Endothelial cell (in vitro differentiated cells): ENCODE data around the gene BPIFA3. TPM values are rescaled to one million over a fixed set of nuclear protein-coding genes. Genes with fewer than 3 reads are reported as not detected.
A peak's percentile ranks its signal among the peaks of the same experiment; 100 is the strongest.

Experiments used
- DNase-seq: peaks from one replicate; pipeline ENCODE4 v3.0.0; 2021; ENCODE audit warnings: low spot score
- H3K27ac Mint-ChIP-seq: one replicate; pipeline ENCODE4 v1.8.0; 2021; ENCODE audit warnings: mixed read lengths, inconsistent platforms; ENCODE audit not compliant: unreplicated experiment
- H3K27me3 Mint-ChIP-seq: one replicate; pipeline ENCODE4 v1.8.0; 2021; ENCODE audit warnings: mild to moderate bottlenecking, moderate library complexity, mixed read lengths, inconsistent platforms; ENCODE audit not compliant: unreplicated experiment
- H3K36me3 Mint-ChIP-seq: one replicate; pipeline ENCODE4 v1.8.0; 2021; ENCODE audit warnings: mild to moderate bottlenecking, low read depth, mixed read lengths, inconsistent platforms; ENCODE audit not compliant: unreplicated experiment
- H3K4me1 Mint-ChIP-seq: one replicate; pipeline ENCODE4 v1.8.0; 2021; ENCODE audit warnings: mild to moderate bottlenecking, mixed read lengths, inconsistent platforms; ENCODE audit not compliant: unreplicated experiment
- H3K4me3 Mint-ChIP-seq: one replicate; pipeline ENCODE4 v1.8.0; 2021; ENCODE audit warnings: mild to moderate bottlenecking, mixed read lengths, inconsistent platforms; ENCODE audit not compliant: unreplicated experiment
- H3K9me3 Mint-ChIP-seq: one replicate; pipeline ENCODE4 v1.8.0; 2021; ENCODE audit warnings: mixed read lengths, inconsistent platforms; ENCODE audit not compliant: unreplicated experiment
- total RNA-seq: library from RNA; stranded (reverse); fragmentation: NEBNext Ultra II Directional; extraction: Animal tissue kit (Norgen Biotek cat#: 25700); gene quantifications from one replicate; pipeline ENCODE4 v1.2.1, GENCODE V29; 2021; ENCODE audit not compliant: unreplicated experiment
- TF ChIP-seq, protein P1 (sequence below): fragments of 200-600 bp; sonication (generic); IDR thresholded peaks from one replicate; pipeline ENCODE4 v1.5.0; 2021; ENCODE audit warnings: antibody characterized with exemption; ENCODE audit not compliant: unreplicated experiment

The BPIFA3 gene
- total RNA-seq, 1 donor from 2014 or later, result not detected

DNA sequence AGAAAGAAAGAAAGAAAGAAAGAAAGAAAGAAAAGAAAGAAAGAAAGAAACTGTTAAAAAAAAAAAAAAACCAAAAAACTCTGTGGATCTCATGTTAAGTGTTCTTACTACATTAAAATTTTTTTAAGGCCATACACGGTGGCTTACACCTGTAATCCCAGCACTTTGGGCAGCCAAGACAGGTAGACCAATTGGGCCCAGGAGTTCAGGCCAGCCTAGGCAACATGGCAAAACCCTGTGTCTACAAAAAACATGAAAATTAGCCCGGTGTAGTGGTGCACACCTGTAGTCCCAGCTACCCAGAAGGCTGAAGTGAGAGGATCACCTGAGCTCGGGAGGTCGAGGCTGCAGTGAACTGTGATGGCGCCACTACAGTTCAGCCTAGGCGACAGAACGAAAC is 14.1 kb downstream of the BPIFA3 start:
- H3K36me3 Mint-ChIP-seq, result no peaks in the 10 kb centered on the region
- no peak for DNase-seq
- TF ChIP-seq, protein P1, sequence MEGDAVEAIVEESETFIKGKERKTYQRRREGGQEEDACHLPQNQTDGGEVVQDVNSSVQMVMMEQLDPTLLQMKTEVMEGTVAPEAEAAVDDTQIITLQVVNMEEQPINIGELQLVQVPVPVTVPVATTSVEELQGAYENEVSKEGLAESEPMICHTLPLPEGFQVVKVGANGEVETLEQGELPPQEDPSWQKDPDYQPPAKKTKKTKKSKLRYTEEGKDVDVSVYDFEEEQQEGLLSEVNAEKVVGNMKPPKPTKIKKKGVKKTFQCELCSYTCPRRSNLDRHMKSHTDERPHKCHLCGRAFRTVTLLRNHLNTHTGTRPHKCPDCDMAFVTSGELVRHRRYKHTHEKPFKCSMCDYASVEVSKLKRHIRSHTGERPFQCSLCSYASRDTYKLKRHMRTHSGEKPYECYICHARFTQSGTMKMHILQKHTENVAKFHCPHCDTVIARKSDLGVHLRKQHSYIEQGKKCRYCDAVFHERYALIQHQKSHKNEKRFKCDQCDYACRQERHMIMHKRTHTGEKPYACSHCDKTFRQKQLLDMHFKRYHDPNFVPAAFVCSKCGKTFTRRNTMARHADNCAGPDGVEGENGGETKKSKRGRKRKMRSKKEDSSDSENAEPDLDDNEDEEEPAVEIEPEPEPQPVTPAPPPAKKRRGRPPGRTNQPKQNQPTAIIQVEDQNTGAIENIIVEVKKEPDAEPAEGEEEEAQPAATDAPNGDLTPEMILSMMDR, result no peak

DNA sequence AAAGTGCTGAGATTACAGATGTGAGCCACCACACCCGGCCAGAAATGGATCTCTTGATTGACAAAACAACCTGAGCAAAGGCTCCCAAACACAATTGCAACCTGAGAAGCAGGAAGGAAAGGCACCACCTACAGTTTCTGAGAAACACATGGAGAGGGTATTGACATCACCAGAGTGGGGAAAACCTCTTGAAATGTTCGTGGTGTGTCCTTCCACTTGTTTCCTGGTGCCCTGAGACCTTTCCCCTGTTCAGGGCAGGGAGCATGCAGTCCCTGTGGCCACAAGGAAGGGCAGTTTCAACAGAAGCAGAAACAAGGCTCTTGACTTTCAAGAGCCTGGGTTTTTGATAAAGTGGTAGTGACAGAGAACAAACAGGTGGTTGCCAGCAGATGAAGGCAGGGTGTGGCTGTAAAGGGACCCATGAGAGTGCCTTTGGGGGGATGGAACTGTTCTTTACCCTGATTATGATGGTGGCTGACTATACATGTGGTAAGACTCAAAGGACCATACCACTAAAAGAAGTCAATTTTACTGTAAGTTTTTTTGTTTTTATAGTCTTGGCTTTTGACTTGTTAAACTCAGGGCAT is 15.4 kb downstream of the BPIFA3 start:
- H3K4me3 Mint-ChIP-seq, result no peak overlapping the region
- H3K9me3 Mint-ChIP-seq, result no peaks in the 10 kb centered on the region
- peaks cover 2% of the 10 kb centered on the region for H3K27me3 Mint-ChIP-seq
- TF ChIP-seq, protein P1, result no peak
- H3K36me3 Mint-ChIP-seq, result no peaks in the 10 kb centered on the region
- H3K27ac Mint-ChIP-seq, result no peak overlapping the region
- H3K4me1 Mint-ChIP-seq, result peaks cover 9% of the 10 kb centered on the region
- DNase-seq, result no peak

More for the DNA sequence above, 14.1 kb downstream of the BPIFA3 start:
- H3K27ac Mint-ChIP-seq, result no peak overlapping the region
- H3K27me3 Mint-ChIP-seq, result no peaks in the 10 kb centered on the region
- H3K4me3 Mint-ChIP-seq, result no peak overlapping the region
- H3K9me3 Mint-ChIP-seq, result no peaks in the 10 kb centered on the region
- peaks cover 9% of the 10 kb centered on the region for H3K4me1 Mint-ChIP-seq

DNA sequence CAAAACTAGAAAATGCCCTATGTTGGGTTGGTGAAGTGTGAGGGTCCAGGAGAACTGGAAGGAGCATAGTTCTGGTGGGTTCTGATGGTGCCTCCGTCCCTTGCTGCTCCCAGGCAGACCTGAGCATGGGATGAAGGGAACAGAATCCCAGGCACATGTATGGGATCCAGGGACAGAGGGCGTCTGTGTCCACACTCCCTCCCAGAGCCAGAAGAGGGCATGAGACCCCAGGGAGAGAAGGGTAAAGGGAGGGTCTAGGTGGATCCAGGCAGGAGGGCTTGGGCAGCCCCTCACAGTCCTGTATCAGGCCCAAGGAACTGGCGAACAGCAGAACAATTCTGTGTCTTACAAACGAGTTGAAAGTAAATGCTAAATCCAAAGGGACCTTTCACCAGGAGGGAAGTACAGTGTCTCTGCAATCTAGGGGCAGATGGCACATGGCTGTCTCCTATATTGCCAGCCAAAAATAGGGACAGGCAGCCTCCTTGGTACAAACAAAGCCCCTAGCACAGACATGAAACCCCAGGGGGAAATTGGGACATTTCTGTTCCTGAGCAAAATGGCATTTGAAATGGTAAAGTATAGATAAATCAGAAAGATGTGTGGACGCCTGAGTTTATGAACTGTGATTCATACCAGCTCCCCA is 16.1 kb downstream of the BPIFA3 start:
- Mint-ChIP-seq H3K27me3 (peaks cover 4% of the 10 kb centered on the region), H3K4me3 (no peak overlapping the region)

DNA sequence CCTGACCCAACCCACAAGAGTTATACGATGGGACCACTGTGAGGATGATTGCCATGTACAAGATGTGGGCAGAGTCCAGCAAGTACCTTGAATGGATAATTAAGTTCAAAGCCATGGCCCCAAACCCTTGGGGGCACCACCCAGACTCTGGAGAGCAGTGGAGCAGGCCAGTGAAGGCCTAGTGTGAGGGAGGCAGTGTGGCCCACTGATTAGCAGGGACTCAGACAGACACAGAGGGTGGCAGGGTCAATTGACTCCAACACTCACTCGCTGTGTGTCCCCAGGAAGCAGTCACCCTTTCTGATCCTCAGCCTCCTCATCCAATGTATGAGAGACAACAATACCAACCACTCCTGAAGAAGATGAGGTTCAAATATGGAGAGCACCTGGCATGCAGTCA is 16.9 kb downstream of the BPIFA3 start:
- TF ChIP-seq, protein P1, result no peak
- H3K4me3 Mint-ChIP-seq, result no peak overlapping the region
- H3K4me1 Mint-ChIP-seq, result peaks cover 9% of the 10 kb centered on the region
- no peaks in the 10 kb centered on the region for H3K36me3 Mint-ChIP-seq
- DNase-seq, result no peak
- H3K27ac Mint-ChIP-seq, result no peak overlapping the region
- no peaks in the 10 kb centered on the region for H3K9me3 Mint-ChIP-seq
- peaks cover 4% of the 10 kb centered on the region for H3K27me3 Mint-ChIP-seq

More for the DNA sequence above, 16.1 kb downstream of the BPIFA3 start:
- H3K36me3 Mint-ChIP-seq, result no peaks in the 10 kb centered on the region
- DNase-seq, result peak; percentile 17
- no peak overlapping the region for H3K27ac Mint-ChIP-seq
- TF ChIP-seq, protein P1, result no peak
- no peaks in the 10 kb centered on the region for H3K9me3 Mint-ChIP-seq
- H3K4me1 Mint-ChIP-seq, result peaks cover 9% of the 10 kb centered on the region

DNA sequence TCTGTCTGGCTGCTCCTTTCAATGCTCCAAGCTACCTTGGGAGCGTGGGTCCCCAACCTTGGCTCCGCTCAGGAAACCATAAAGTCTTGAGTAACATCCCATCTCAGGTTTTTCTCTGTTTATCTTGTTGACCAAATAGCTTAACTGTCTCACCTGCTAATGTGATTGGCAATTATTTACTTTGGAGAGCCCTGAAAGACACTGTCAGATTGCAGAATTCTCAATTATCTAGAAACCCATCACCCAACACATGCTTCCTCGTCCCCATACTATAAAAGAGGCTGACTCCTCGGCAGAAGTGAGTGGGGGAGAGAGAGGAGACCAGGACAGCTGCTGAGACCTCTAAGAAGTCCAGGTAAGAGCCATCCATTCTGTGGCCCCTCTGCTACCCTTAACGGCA is 18.5 kb downstream of the BPIFA3 start, which contains the start of gene BPIFA1:
TSS of gene BPIFA1 (plus strand) at position 301 of the 400 bp plus-strand sequence. CDS start 1,716 bp downstream, outside the sequence.
- no peaks in the 10 kb centered on the region for H3K4me1 Mint-ChIP-seq
- no peak for DNase-seq
- H3K36me3 Mint-ChIP-seq, result no peaks in the 10 kb centered on the region
- no peak within 1 kb of the TSS for H3K27ac Mint-ChIP-seq
- TF ChIP-seq, protein P1, result no peak
- H3K9me3 Mint-ChIP-seq, result no peaks in the 10 kb centered on the region
- H3K4me3 Mint-ChIP-seq, result no peak within 1 kb of the TSS
- H3K27me3 Mint-ChIP-seq, result peaks cover 5% of the 10 kb centered on the region
